T-helper 9 cell (primary cell): ENCODE results near the gene UBN1.

Experiments
- DNase-seq: peaks from one replicate; pipeline ENCODE4 v3.0.0-alpha.2; 2020

The UBN1 gene

DNA sequence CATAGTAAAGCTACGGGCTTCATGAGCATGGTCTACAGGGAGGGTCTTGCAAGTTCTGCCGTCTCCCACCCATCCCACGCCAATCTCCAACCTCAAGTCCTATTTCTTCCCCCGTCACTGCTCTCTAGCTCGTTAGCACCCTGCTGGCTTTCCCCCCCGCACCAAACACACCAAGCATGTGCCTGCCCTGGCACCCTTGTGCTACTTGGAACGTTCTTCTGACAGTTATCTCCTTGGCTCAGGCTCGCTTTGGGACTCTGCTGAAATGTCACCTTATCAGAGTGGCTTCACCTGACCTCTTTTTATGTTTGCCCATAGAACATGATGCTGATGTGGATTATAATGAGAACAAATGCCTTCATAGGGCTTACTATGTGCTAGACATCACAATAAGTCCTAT, 22.1 kb upstream of the UBN1 start:
- no peak for DNase-seq

DNA sequence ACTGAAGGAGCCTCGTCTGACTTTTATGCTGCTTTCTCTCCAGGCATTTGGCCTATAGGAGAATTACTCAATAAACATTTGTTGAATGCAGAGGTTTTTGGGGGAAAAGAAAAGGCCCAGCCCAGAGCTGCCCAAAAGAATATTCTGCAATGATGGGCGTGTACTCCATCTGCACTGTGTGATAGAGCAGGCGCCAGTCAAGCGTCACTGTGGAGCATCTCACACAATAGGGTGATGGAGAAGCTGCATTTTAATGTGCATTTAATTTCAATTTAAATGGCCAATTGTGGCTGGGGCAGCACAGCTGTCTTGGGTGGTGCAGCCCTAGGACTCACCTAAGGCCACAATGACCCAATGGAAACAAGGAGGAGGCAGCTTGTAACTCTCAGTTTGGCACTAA, 20.8 kb upstream of the UBN1 start:
- no peak for DNase-seq

DNA sequence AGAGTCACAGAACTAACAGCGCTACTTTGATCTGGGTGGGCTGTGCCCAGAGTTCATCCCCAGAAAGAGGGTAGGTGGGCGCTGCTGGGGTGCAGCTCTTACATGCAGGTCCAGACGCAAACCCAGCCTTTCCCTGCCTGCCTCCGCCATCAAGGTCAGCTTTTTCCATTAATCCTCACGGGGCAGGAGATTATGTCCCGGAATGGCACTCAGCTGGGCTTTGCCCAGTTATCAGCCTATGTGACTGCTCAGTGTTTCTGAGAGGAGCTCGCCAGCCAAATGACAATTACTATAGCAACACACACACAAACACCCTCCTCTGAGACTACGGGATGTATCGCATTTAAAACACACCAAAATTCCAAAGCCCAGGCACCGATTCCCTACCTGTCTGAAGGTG, 20.3 kb upstream of the UBN1 start:
- DNase-seq: no peak

DNA sequence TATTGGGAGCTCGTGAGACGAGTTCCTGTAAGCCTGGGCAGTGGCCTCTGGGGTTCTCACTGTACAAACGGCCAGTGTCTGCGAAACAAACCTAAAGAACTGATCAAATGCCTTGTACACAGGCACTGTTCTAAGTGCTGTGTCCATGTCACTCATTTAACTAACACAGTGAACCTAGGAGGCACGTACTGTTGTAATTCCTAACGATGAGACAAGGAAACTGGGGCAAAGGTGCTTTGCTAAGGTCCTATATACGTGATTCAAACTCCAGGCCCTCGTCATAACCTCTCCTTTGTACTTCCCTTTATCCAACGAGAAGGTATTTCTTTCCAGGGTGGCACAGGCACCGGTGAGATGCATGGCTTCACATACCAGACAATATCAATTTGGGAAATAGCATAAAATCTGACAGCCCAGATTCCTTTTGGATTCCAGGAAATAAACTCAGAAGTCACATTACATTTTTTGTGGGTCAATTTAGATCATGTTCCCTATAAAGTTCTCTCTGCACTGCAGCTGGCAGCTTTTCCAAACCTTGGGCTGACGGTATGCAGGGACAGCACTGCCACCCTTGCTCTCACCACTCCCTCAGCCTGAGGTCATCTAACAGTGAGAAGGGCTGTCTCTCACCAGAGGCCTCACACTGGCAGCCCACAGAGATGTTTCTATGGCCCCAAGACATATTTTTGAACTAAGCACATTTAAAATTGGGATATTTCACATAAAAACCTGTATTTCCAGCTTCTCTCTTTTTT, 18.5 kb upstream of the UBN1 start:
- no peak for DNase-seq

DNA sequence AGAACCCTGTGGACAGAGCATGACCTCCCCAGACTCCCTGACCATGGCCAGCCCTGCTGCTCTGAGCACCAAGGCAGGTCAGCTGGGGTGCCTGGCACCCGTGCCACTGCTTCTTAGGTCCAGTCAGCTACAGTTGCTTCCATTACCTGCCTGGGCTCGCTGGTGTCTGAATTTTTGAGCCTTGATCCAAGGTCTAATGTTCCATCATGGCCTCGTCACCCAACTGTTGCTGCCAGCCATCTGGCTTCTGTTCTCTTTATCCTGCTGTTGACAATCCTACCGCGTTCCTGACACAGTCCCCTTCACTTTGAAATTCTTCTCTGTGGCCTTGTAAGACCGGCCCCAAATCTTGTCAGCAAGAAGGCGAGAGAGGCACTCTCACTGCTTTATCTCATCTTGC, 16.9 kb upstream of the UBN1 start:
- no peak for DNase-seq

DNA sequence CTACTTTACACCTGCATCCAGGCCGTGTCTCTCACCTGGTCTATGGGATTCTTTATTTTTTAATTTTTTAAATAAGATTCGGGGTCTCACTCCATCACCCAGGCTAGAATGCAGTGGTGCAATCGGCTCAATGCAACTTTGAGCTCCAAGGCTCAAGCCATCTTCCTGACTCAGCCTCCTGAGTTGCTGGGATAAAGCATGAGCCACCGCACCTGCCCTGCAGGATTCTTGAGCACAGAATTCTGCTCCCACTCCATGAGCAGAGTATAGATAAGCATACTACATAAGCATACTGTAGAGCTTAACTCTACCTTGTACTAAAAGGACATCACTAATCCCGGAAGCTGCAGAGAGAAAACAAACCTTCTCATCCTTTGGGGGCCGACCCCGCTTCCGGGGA, 15.7 kb upstream of the UBN1 start:
- no peak for DNase-seq

DNA sequence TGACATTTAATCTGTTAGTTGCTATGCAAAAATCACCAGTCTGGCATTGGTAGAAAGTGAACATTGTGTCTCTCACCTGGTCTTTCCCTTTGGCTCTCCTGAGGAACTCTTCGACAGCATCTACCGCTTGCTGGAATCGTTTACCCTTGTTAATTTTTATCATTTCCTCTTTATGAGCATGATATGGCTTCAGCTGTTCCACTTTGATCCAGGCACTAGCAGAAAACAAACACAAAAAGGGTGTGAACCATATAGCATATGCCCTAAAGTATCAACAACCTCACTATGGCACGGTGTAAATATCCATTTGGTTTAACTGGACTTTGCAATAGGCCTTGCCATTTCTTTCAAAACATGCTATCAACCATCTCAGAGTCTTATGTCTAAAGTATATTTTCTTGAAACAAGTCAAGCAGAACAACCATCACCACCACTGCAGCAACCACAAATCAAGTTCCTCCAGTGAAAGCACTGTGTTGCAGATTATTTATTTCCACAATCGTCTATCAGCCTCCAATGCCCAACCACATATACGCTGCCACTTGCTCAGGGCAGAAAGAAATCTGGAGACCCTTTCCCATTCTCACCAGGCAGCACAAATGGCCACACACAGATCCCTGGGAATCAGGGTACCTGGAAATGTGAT, 14.5 kb upstream of the UBN1 start:
- no peak for DNase-seq

DNA sequence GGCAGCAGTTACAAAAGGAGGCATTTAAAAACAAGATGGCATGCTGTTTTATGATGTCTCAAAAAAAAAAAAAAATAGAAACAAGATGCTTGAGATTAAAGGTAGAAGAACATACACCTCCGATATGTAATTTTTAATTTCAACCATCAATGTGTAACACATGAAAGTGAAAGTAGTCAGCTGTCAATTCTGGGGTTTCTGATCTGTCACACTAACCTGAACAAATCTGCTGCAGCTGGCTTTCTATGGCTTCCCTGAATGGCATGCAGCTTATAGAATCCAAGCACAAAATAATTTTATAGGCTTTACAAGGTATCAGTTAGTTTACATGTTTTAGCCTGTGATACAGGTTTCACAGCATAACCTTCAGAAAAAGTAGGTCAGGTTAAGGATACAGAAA, 13.7 kb upstream of the UBN1 start:
- no peak for DNase-seq

DNA sequence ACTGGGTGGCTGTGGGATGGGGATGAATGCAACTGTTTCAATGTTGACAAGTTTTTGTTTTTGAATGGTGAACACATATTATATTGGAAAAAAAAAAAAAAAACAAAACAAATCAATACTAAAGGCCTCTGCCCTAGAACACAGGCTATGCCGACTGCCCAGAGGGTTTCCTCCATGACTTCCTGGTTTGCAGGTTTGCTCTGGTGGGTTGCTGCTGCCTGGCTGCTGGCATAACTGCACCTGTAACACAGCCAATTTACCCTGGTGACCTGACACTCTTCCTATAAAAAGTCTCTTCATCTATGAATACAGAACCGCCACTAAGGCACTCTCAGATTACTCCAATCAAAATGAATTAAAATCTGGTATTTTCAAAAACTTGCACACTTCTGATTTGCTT, 10.6 kb upstream of the UBN1 start:
- DNase-seq: no peak

DNA sequence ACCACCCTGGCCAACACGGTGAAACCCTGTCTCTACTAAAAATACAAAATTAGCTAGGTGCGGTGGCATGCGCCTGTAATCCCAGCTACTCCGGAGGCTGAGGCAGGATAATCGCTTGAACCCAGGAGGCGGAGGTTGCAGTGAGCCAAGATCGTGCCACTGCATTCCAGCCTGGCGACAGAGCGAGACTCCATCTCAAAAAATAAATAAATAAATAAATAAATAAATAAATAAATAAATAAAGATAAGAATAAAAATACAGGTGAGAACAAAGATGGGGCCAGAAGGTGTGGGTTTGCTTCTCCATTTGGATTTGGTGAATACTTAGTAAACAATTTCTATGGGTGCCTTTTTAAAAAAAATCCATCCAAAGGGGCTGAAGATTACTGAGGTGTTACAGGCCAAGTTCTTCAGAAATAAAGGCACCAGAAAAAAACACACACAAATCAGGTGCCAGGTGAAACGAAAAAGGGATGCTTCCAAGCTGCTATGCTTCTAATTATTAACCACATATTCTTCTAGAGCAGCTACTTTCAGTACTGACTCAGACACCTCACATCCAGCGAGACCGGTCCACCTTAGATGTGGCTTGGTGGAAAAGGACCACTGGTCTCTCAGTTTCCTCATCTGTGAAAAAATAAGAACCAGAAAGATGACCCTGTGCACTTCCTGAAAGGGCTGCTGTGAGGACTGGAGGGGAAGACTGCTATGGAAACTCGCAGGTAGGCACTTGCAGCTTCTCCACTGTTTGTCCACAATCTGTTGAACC, 9.4 kb upstream of the UBN1 start:
- no peak for DNase-seq

DNA sequence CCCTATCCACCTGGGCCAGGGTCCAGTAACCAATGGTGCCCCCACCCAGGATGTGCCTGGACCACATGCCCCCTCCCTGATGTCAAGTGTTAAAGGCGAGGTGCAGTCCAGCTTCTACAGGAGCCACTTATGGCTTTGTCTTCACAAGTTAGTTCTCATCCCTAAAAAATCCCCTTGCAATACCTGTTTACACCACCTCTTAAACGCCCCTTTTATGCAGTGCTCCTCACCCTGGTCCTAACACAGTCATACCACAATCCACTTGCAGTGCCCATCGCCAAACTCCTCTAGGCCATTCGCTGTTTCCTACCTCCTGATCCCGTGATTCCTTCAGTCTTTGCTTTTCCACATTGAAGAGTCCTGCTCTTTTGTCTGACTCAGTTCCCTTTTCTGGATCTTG, 7.3 kb upstream of the UBN1 start:
- DNase-seq: no peak

DNA sequence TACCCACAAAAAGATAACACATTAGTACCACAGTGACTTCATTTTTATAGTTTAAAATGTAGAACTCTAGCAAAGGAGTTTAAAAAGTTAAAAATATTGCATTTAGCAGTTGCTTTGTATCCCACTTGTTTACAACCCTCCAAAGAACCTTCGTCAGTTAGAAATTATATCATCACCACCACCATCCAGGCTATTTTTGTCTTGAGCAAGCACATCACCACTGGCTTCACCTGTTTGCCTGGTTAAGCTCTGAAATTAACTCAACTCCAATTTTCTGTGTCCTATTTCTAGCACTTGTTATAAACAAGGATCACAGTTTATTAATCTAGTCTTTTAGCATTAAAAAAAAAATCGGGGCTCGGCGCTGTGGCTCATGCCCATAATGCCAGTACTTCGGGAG, 6.3 kb upstream of the UBN1 start:
- no peak for DNase-seq

DNA sequence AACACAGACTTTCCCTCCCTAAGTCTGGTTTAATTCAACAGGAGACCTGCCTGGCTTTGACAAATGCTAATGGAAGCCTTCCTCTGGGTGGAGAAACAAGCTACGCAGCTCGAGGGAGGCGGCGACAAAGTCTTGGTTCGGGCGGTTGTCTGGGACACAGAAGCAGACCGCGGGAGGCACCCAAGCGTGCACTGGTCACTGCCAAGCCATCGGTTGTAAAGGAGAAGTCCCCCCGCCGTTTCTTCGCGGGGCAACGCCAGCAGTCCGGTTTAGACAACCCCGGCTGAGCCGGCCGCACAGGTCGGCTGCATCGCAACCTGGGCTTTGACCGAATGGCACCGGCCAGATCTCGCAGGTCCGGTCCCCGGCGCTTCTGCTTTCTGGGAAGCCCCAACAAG, 779 bp upstream of the UBN1 start:
- no peak for DNase-seq

DNA sequence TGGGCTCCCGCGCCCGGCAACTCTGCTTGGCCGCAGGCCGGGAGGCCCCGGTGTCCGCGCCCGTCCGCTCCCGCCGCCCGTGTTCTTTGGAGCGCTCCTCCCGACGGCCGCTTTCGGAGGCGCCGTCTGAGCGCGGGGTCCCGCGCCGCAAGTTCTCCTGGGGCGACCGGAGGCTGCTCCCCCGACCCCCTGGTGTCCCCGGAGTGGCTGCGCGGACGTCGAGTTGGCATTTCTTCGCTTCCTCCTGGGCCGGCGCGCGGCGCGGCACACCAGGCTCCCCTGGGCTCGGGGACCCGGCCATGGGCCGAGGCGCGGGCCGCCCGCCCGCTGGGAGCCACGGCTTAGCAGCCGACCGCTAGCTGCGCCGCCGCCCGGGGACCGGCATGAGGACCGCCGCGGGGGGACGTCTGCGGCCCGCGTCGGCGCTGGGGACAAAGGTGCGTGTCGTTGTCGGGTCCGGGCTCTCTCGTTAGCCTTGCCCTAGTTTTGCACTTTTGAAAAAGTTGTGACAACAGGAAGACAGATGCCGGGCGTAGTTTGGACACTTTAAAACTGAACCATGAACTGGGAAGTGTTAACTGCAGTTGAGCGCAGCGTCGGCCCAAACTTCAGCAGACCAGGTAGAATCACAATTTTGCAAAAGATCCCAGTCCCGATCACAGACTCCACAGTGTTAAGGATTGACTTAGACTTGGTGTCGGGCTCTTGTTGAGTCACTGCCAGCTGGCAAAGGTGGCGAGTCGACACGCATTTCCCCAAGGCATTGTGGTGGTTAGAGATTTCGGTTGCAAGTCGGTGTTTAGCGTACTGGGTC, 700 bp downstream of the UBN1 start:
- peak; percentile 24 for DNase-seq

DNA sequence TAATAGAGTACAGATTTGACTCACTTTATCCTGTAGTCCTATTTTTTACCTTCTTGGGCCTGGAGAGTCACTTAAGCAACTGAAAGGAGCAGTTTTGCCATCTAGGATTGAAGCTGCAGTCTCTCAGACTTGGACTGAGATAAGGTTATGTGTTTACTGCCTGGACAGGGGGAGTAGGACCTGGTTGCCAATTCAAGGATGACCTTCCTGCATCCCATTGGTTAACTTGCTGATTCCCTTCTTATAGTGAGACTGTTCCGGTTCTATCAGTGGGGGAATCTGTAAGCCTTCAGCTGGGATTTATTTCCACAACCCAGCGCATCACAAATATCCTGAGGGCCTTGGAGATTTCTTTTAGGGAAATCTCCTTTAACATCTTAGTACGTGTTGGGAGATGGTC, 2.9 kb downstream of the UBN1 start:
- no peak for DNase-seq

DNA sequence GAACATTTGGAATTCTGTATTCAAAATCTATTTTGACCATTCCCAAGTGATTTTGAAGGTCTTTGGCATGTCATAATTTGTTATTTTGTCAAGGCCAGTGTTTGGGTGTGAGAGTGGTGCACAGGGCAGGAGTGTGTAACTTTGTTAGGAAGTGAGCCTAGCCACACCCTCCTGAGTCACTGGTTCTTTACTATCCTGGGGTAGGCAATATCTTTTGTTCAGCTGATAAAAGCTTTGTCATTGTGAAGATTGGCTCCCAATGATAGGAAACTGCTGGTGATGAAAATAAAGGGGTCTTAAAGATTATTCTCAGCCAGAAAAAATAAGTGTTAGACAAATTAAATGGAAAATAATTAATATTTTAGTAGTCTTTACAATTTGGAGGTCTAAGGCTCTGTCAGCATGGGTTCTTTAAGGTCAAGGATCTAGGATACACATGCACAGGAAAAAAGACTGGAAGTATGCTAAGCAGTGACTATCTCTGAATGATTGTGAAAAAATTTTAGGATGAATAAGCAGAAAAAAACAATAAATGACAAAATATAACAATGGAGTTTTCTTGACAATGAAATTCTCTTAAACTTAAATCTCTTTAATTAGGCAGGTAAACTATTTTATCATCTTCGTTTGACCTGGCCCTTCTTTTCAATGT, 5.1 kb downstream of the UBN1 start:
- no peak for DNase-seq

DNA sequence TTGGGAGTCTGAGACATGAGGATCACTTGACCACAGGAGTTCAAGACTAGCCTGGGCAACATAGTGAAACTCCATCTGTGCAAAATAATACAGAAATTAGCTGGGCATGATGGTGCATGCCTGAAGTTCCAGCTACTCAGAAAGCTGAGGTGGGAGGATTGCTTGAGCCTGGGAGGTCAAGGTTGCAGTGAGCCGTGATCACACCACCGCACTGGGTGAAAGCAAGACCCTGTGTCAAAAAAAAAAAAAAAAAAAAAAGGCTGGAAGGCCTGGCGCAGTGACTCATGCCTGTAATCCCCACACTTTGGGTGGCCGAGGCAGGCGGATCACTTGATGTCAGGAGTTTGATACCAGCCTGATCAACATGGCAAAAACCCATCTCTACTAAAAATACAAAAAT, 8.1 kb downstream of the UBN1 start:
- no peak for DNase-seq

DNA sequence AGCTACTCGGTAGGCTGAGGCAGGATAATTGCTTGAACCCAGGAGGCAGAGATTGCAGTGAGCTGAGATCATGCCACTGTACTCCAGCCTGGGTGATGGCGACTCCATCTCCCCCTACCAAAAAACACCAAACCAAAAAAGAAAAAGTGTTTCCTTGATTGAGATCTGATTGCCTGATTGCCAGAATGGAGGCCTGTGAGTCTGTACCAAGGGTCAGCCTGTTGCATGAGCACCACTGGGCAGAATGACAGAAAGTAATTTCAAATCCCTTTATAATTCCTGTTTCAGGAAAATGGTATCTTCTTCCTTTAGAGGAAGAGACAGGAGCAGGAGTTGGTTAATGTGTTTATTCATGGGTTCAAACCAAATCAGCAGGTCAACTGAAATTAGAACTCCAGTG, 8.5 kb downstream of the UBN1 start:
- no peak for DNase-seq

DNA sequence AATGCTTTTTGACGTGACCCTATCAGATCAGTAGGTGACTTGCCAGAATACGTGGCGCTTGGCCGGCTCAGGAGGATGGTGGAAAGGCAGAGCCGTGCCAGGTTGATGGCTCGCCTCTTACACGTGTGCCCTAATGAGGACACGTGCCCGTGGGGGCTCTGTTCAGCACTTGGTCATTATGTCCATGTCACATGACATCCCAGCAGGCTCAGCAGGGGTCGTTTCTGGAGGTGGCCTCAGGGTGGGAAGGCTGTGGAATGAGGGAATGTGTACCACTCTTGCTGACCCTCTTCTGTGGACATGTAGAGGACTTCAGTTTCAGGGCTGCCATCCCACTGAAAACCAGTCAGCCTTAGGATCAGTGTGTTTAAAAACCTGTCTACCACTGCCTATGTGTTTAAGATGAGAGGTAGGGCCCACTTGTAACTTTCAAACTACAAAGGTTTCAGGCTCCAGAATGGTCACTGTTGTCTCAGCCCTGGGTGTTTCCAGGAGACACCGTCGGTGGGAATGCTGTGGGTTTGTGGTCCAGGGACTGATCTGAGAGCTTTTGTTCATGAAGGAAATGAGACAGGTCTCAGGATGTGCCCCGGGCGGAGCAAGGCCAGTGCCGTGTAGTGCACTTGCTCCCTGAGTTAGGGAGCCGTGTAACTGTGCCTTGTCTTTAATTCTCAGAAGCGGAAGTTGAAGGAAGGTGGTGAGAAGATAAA, 12.1 kb downstream of the UBN1 start:
- DNase-seq: no peak

DNA sequence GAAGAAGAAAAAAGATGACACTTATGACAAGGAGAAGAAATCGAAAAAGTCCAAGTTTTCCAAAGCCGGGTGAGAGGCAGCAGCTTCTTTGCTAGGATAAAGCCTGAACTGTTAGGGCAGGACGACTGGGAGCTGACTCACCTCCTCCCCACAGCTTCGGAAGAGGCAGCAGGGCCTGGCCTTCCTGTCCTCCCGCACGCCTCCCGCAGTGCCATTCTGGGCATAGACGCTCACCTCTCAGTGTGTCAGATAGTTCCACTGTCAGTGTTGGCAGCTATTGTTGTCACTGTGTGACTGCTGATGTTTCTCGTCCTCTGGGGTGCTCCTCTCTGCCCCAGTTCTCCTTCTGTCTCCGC, 12.6 kb downstream of the UBN1 start:
- DNase-seq: no peak

DNA sequence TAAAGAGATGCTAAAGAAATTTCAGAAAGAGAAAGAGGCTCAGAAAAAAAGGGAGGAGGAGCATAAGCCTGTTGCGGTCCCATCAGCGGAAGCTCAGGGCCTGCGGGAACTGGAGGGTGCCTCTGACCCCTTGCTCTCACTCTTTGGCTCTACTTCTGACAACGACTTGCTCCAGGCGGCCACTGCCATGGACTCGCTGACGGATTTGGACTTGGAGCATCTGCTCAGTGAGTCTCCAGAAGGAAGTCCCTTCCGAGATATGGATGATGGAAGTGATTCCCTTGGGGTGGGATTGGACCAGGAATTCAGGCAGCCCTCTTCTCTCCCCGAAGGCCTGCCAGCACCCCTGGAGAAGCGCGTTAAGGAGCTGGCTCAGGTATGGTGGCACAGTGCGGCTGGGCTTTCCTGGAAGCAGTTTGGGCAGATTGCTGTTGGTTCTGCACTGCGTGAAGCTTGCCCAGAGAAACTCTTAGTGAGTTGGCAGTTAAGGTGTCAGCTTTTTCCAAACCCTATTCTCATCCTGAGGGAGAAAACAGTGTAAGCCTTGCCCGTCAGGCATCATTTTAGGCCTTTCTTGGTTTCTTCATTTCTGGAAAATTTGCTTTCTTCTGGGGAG, 13.6 kb downstream of the UBN1 start:
- no peak for DNase-seq

DNA sequence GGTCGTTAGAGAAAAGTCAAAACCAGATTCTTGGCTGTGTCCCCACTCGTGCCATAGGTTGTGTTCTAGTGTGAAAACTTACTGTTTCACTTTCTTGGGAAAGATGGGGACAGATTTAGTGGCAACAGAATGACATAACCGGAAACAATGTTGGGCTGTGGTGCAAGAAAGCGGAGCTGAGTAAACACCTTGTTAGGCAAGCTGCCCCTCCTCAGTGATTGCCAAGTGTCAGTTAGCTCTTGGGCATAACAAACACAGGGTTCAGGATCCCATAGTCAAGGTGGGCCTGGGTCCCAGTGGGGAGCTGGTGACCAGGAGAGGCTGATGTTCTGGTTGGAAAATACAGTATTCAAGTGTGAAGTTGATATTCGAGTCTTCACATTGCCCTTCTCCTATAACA, 15.4 kb downstream of the UBN1 start:
- DNase-seq: no peak
